Glutamatergic neuron (in vitro differentiated cells): Measurements from ENCODE around the gene CROCC. TPM values are rescaled to one million over a fixed set of nuclear protein-coding genes. Genes with fewer than 3 reads are reported as not detected.

ENCODE experiments used
- DNase-seq: peaks from one replicate; pipeline ENCODE4 v3.0.0; 2022
- H3K27ac Mint-ChIP-seq: one replicate; pipeline ENCODE4 v1.8.0; 2020; ENCODE audit warnings: mild to moderate bottlenecking, mixed read lengths, inconsistent platforms; ENCODE audit not compliant: unreplicated experiment
- H3K27me3 Mint-ChIP-seq: one replicate; pipeline ENCODE4 v1.8.0; 2020; ENCODE audit warnings: mild to moderate bottlenecking, moderate library complexity, mixed read lengths, inconsistent platforms; ENCODE audit not compliant: unreplicated experiment
- H3K36me3 Mint-ChIP-seq: one replicate; pipeline ENCODE4 v1.8.0; 2020; ENCODE audit warnings: mild to moderate bottlenecking, mixed read lengths, inconsistent platforms; ENCODE audit not compliant: unreplicated experiment
- H3K4me1 Mint-ChIP-seq: one replicate; pipeline ENCODE4 v1.8.0; 2020; ENCODE audit warnings: mild to moderate bottlenecking, low read depth, mixed read lengths, inconsistent platforms; ENCODE audit not compliant: unreplicated experiment
- H3K4me3 Mint-ChIP-seq: one replicate; pipeline ENCODE4 v1.8.0; 2020; ENCODE audit warnings: mild to moderate bottlenecking, mixed read lengths, inconsistent platforms; ENCODE audit not compliant: unreplicated experiment
- H3K9me3 Mint-ChIP-seq: one replicate; pipeline ENCODE4 v1.8.0; 2020; ENCODE audit warnings: mild to moderate bottlenecking, moderate library complexity, mixed read lengths, inconsistent platforms; ENCODE audit not compliant: unreplicated experiment
- total RNA-seq: library from RNA; stranded (reverse); fragmentation: NEBNext Ultra II Directional; extraction: Animal tissue kit (Norgen Biotek cat#: 25700); gene quantifications from one replicate; pipeline ENCODE4 v1.2.1, GENCODE V29; 2021; ENCODE audit not compliant: unreplicated experiment
- TF ChIP-seq, protein P1 (sequence below): fragments of 200-600 bp; sonication (generic); IDR thresholded peaks from one replicate; pipeline ENCODE4 v1.5.0; 2021; ENCODE audit not compliant: partially characterized antibody, unreplicated experiment

The CROCC gene
- total RNA-seq, 1 donor from 2014 or later = 50.9 TPM

DNA sequence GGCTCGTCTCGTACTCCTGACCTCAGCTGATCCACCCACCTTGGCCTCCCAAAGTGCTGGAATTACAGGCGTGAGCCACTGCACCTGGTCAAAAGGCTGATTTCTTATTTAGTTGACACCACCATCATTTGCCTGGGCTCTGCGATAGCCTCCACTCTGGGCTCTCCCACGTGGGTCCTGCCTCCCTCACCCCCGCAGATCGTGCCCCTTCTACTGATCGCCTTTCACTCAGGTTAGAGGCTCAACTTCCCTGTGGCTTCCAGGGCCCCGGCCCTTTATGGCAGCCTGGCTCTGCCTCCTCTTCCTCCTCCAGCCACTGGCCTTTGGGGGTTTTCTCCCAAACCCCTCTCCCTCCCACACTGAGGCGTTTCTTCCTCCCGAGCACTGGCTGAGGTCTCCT lies 61.2 kb downstream of the CROCC start:
- H3K9me3 Mint-ChIP-seq = peaks cover 2% of the 10 kb centered on the region
- no peaks in the 10 kb centered on the region for H3K36me3 Mint-ChIP-seq
- H3K4me3 Mint-ChIP-seq = no peak overlapping the region
- TF ChIP-seq, protein P1, sequence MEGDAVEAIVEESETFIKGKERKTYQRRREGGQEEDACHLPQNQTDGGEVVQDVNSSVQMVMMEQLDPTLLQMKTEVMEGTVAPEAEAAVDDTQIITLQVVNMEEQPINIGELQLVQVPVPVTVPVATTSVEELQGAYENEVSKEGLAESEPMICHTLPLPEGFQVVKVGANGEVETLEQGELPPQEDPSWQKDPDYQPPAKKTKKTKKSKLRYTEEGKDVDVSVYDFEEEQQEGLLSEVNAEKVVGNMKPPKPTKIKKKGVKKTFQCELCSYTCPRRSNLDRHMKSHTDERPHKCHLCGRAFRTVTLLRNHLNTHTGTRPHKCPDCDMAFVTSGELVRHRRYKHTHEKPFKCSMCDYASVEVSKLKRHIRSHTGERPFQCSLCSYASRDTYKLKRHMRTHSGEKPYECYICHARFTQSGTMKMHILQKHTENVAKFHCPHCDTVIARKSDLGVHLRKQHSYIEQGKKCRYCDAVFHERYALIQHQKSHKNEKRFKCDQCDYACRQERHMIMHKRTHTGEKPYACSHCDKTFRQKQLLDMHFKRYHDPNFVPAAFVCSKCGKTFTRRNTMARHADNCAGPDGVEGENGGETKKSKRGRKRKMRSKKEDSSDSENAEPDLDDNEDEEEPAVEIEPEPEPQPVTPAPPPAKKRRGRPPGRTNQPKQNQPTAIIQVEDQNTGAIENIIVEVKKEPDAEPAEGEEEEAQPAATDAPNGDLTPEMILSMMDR = no peak
- H3K27me3 Mint-ChIP-seq = peaks cover 12% of the 10 kb centered on the region
- peaks cover 2% of the 10 kb centered on the region for H3K4me1 Mint-ChIP-seq
- no peak overlapping the region for H3K27ac Mint-ChIP-seq
- DNase-seq = no peak

GRCh38 chr1:16983649-16984048 lies 61.9 kb downstream of the CROCC start:
- Mint-ChIP-seq H3K36me3 (no peaks in the 10 kb centered on the region), H3K27ac (no peak overlapping the region), H3K4me1 (no peaks in the 10 kb centered on the region), H3K27me3 (peaks cover 11% of the 10 kb centered on the region), H3K4me3 (no peak overlapping the region), H3K9me3 (peaks cover 2% of the 10 kb centered on the region)
- DNase-seq = no peak
- TF ChIP-seq, protein P1 = no peak

GRCh38 chr1:16984717-16985116 lies 63.0 kb downstream of the CROCC start:
- no peaks in the 10 kb centered on the region for H3K4me1 Mint-ChIP-seq
- H3K27ac Mint-ChIP-seq = no peak overlapping the region
- no peaks in the 10 kb centered on the region for H3K36me3 Mint-ChIP-seq
- DNase-seq = no peak
- TF ChIP-seq, protein P1 = no peak
- peaks cover 2% of the 10 kb centered on the region for H3K9me3 Mint-ChIP-seq
- H3K4me3 Mint-ChIP-seq = no peak overlapping the region
- peaks cover 9% of the 10 kb centered on the region for H3K27me3 Mint-ChIP-seq

DNA sequence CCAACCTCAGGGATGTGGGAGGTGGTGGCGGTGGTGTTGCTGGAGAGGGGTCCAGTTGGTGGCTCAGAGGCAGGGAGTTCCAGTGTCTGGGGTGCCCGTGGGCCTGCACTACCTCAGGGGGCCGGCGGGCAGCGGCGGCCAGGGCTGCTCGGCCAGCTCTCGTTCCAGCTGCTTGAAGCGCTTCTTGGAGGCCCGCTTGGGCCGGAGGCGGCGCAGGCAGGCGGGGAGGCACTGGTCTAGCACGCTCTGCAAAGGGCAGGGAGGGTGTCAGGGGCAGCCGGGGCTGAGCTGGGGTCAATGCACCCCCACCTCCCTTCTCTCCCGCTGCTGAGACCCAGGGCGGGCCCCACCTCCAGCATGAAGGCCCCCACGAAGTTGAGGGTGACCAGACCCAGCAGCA lies 64.4 kb downstream of the CROCC start:
- Mint-ChIP-seq H3K36me3 (no peaks in the 10 kb centered on the region), H3K4me1 (no peaks in the 10 kb centered on the region), H3K4me3 (no peak overlapping the region), H3K9me3 (peaks cover 2% of the 10 kb centered on the region), H3K27me3 (peaks cover 5% of the 10 kb centered on the region), H3K27ac (peak overlapping the region; percentile 22)
- no peak for DNase-seq
- TF ChIP-seq, protein P1 = no peak

GRCh38 chr1:16986560-16986959 lies 64.8 kb downstream of the CROCC start:
- Mint-ChIP-seq H3K9me3 (peaks cover 2% of the 10 kb centered on the region), H3K4me3 (no peak overlapping the region), H3K4me1 (no peaks in the 10 kb centered on the region), H3K27me3 (peaks cover 2% of the 10 kb centered on the region), H3K36me3 (no peaks in the 10 kb centered on the region), H3K27ac (no peak overlapping the region)
- TF ChIP-seq, protein P1 = no peak
- no peak for DNase-seq
